Stomach (tissue), 9 donors: ENCODE data around the gene NPAS3. TPM values are rescaled to one million over a fixed set of nuclear protein-coding genes. Genes with fewer than 3 reads are reported as not detected.
A peak's percentile ranks its signal among the peaks of the same experiment; 100 is the strongest.

Experiments used
- DNase-seq, 2 donors: peaks; one replicate each; pipeline versions ENCODE4 v3.0.0 to v3.0.0-alpha.2; 2013 to 2019
- H3K27ac ChIP-seq, 5 donors: fragments of 200-600 bp in 4 of 5; sonication (generic) in 4 of 5; one replicate each; pipeline ENCODE4 v1.5.1; 2013 to 2019; ENCODE audit warnings: mild to moderate bottlenecking in 1 of 5, moderate library complexity in 1 of 5
- H3K27me3 ChIP-seq, 3 donors: fragments of 200-600 bp; sonication (generic); one replicate each; pipeline ENCODE4 v1.5.1; 2017 to 2019; ENCODE audit warnings: mixed run types in 1 of 3
- H3K36me3 ChIP-seq, 4 donors: fragments of 200-600 bp; sonication (generic); 1 replicate in 3 of 4; 2 replicates in 1 of 4; pipeline ENCODE4 v1.5.1; 2016 to 2019
- H3K4me1 ChIP-seq, 4 donors: fragments of 200-600 bp; sonication (generic); one replicate each; pipeline ENCODE4 v1.5.1; 2016 to 2019
- H3K4me3 ChIP-seq, 4 donors: fragments of 200-600 bp; sonication (generic) in 3 of 4; one replicate each; pipeline ENCODE4 v1.5.1; 2016 to 2019; ENCODE audit warnings: mild to moderate bottlenecking in 1 of 4
- H3K9me3 ChIP-seq, 4 donors: fragments of 200-600 bp; sonication (generic); one replicate each; pipeline ENCODE4 v1.5.1; 2016 to 2019
- EP300 ChIP-seq: sonication (generic); formaldehyde crosslinking; IDR thresholded peaks from one replicate; pipeline ENCODE4 v1.6.1; 2017; ENCODE audit warnings: antibody characterized with exemption
- POLR2A ChIP-seq, 4 donors: fragments of 450-650 bp; IDR thresholded peaks; one replicate each; pipeline ENCODE4 v1.6.1; 2016; ENCODE audit warnings: antibody characterized with exemption in 4 of 4, control low read depth in 2 of 4, mild to moderate bottlenecking in 1 of 4, moderate library complexity in 1 of 4
- POLR2AphosphoS5 ChIP-seq, 3 donors: sonication (generic); formaldehyde crosslinking; IDR thresholded peaks; one replicate each; pipeline ENCODE4 v1.6.1; 2016; ENCODE audit warnings: antibody characterized with exemption in 3 of 3
- WGBS, 5 donors: extraction: QIAGEN DNeasy Blood & Tissue Kit in 3 of 5; methylation state at CpG; one replicate each; pipeline versions ENCODE4 v1.1.5 to v1.1.7; 2013 to 2018; 5-methylcytosine and 5-hydroxymethylcytosine counted together
- intact Hi-C: fragments of 100-400 bp; cut with DNase I; formaldehyde crosslinking; loops from one replicate; pipeline ENCODE4 v1.15.1; 2023; ENCODE audit warnings: low total_unique reads
- polyA plus RNA-seq, 3 donors: library from polyadenylated mRNA; stranded (reverse); fragments of 200-250 nt; gene quantifications; one replicate each; pipeline ENCODE4 v1.2.3, GENCODE V29; 2013
- total RNA-seq, 5 donors: library from RNA; depleted of rRNA; stranded (reverse); fragments of >200 nt; gene quantifications; one replicate each; pipeline versions ENCODE4 v1.1.0 to v1.2.3, GENCODE V29; 2014 to 2016
- TF ChIP-seq, protein P1 (sequence below), 7 experiments: fragments of 450-650 bp in 4 of 7; fragments of 200-600 bp in 3 of 7; sonication (generic) in 3 of 7; IDR thresholded peaks; one replicate each; pipeline ENCODE4 v1.5.1; 2016 to 2019; ENCODE audit warnings: antibody characterized with exemption in 7 of 7, control low read depth in 2 of 7, mild to moderate bottlenecking in 1 of 7
- donor health status: healthy with polysubstance abuse.
- donor health status: Bipolar disorder and iron deficiency.
- donor health status: healthy.

Gene NPAS3
- total and polyA plus RNA-seq, 8 donors = under 0.01 to 7.9 (median 0.76) TPM; not detected in 1

DNA sequence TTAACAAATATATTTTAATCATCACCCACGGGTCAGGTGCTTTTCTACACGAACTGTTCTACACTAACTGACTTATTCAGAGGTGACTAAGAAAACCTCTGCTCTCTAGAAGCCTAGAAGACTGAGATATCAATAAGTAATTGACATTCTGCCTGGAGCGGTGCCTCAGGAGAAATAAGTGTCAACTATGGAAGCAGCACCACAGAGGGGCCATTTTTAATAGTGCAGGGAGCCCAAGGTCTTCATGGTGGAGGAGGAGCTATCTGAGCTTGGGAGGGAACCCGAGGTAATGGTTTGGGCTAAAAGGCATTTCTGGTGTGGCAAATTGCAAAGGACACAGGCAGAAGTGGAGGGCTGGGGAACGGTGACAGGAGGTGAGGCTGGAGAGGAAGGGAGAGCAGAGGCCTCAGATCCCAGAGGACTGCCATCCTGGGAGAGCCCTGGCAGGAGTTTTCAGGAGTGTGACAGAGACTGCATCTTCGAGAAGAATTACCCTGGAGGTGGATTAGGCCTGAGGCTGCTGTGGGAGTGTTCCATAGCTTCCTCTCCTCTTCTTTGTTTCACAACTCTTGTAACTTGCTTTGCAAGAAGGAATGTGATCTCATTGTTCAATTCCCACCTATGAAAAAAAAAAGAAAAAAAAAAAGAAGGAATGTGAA, 123.1 kb downstream of the NPAS3 start:
- TF ChIP-seq POLR2AphosphoS5 (IDR thresholded peaks at IDR 0.05) (no peak), EP300 (no peak), POLR2A (IDR thresholded peaks at IDR 0.05) (no peak)
- TF ChIP-seq, protein P1, sequence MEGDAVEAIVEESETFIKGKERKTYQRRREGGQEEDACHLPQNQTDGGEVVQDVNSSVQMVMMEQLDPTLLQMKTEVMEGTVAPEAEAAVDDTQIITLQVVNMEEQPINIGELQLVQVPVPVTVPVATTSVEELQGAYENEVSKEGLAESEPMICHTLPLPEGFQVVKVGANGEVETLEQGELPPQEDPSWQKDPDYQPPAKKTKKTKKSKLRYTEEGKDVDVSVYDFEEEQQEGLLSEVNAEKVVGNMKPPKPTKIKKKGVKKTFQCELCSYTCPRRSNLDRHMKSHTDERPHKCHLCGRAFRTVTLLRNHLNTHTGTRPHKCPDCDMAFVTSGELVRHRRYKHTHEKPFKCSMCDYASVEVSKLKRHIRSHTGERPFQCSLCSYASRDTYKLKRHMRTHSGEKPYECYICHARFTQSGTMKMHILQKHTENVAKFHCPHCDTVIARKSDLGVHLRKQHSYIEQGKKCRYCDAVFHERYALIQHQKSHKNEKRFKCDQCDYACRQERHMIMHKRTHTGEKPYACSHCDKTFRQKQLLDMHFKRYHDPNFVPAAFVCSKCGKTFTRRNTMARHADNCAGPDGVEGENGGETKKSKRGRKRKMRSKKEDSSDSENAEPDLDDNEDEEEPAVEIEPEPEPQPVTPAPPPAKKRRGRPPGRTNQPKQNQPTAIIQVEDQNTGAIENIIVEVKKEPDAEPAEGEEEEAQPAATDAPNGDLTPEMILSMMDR (IDR thresholded peaks at IDR 0.05) = no peak
- Histone ChIP-seq H3K27me3 (no peaks in the 10 kb centered on the region), H3K4me3 (no peak overlapping the region), H3K36me3 (no peaks in the 10 kb centered on the region), H3K4me1 (no peaks in the 10 kb centered on the region), H3K9me3 (no peaks in the 10 kb centered on the region), H3K27ac (no peak overlapping the region)
- WGBS, 5 donors = 77 to 84% (median 83%) methylated on average over 6 of the region's 6 CpGs
- intact Hi-C loops = no loop called here
- DNase-seq = no peak

- intact Hi-C loops = no loop called here
- TF ChIP-seq POLR2A (IDR thresholded peaks at IDR 0.05) (no peak), EP300 (no peak), POLR2AphosphoS5 (IDR thresholded peaks at IDR 0.05) (no peak)
- TF ChIP-seq, protein P1 (IDR thresholded peaks at IDR 0.05) = no peak
- no peaks in the 10 kb centered on the region for H3K9me3 ChIP-seq
- no peaks in the 10 kb centered on the region for H3K4me1 ChIP-seq
- no peaks in the 10 kb centered on the region for H3K27me3 ChIP-seq
- DNase-seq = peak in 1 of 2 donors; percentile 16
- no peak overlapping the region for H3K27ac ChIP-seq
- H3K36me3 ChIP-seq = no peaks in the 10 kb centered on the region
- 51 to 63% (median 61%) methylated on average over 9 of the region's 9 CpGs for WGBS, 5 donors
- H3K4me3 ChIP-seq = no peak overlapping the region
Measured at GRCh38 chr14:33062476-33062875, 123.8 kb downstream of the NPAS3 start.

- TF ChIP-seq POLR2AphosphoS5 (IDR thresholded peaks at IDR 0.05) (no peak), EP300 (no peak), POLR2A (IDR thresholded peaks at IDR 0.05) (no peak)
- TF ChIP-seq, protein P1 (IDR thresholded peaks at IDR 0.05) = no peak
- H3K9me3 ChIP-seq = no peaks in the 10 kb centered on the region
- H3K27ac ChIP-seq = no peak overlapping the region
- H3K4me1 ChIP-seq = no peaks in the 10 kb centered on the region
- no peak for DNase-seq
- no peaks in the 10 kb centered on the region for H3K36me3 ChIP-seq
- intact Hi-C loops = no loop called here
- 26 to 49% (median 34%) methylated on average over 2 of the region's 2 CpGs for WGBS, 5 donors
- H3K27me3 ChIP-seq = no peaks in the 10 kb centered on the region
- H3K4me3 ChIP-seq = no peak overlapping the region
Measured at GRCh38 chr14:33062881-33063280, 124.2 kb downstream of the NPAS3 start.

- Histone ChIP-seq H3K27ac (no peak overlapping the region), H3K9me3 (no peaks in the 10 kb centered on the region), H3K27me3 (no peaks in the 10 kb centered on the region), H3K36me3 (no peaks in the 10 kb centered on the region), H3K4me1 (no peaks in the 10 kb centered on the region), H3K4me3 (no peak overlapping the region)
- intact Hi-C loops = no loop called here
- 83 to 89% (median 86%) methylated on average over 4 of the region's 4 CpGs for WGBS, 5 donors
- DNase-seq = no peak
- TF ChIP-seq EP300 (no peak), POLR2A (IDR thresholded peaks at IDR 0.05) (no peak)
Measured at GRCh38 chr14:33063521-33063920, 124.8 kb downstream of the NPAS3 start.

GRCh38 chr14:33065634-33066033, 127.0 kb downstream of the NPAS3 start:
- no peak for DNase-seq

More at GRCh38 chr14:33065634-33066033, 127.0 kb downstream of the NPAS3 start:
- Histone ChIP-seq H3K4me1 (no peaks in the 10 kb centered on the region), H3K9me3 (no peaks in the 10 kb centered on the region), H3K4me3 (no peak overlapping the region), H3K36me3 (no peaks in the 10 kb centered on the region), H3K27me3 (no peaks in the 10 kb centered on the region), H3K27ac (no peak overlapping the region)
- no peak for TF ChIP-seq POLR2AphosphoS5 (IDR thresholded peaks at IDR 0.05)
- intact Hi-C loops = no loop called here
